Limb (tissue), 2 donors: ENCODE results near the gene ODR4.
A peak's percentile ranks its signal among the peaks of the same experiment; 100 is the strongest.
"Not testable (repeated sequence)": the region's sequence is repeated elsewhere in the genome, so short reads cannot be mapped to it uniquely, and the experiment has no call there.

Experiments used
- DNase-seq, 2 donors: peaks; one replicate each; pipeline ENCODE4 v3.0.0-alpha.2; 2016; ENCODE audit errors: extremely low spot score in 2 of 2

ODR4 gene

GRCh38 chr1:186375152-186375928 lies at the start of gene ODR4, which contains the start of gene TPR:
TSS of gene ODR4 (plus strand) at chr1:186375838. CDS start at chr1:186379786, 3,948 bp downstream.
TSS of gene TPR (minus strand) at chr1:186375253. CDS start at chr1:186375028, 225 bp downstream.
- DNase-seq = peak; percentile 98 to 99

DNA sequence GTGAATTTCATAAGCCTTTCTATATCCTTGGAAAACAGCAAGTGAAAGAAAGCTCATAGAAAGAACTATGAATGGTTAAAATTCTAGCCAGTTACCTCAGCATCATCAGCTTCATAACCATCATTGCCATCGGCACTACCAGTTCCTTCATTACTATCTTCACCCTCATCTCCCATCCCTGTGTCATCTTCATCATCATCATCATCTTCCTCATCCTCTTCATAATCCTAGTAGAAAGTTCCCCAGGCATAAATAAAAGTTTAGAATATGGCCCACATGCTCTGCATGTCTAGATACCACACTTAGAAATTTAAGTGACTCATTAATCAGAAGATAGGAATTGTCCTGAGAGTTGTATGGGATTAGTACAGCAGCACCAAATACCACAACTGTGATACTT lies 49.6 kb upstream of the ODR4 start:
- DNase-seq = no peak

- no peak for DNase-seq
Observed at GRCh38 chr1:186327331-186327730, 48.3 kb upstream of the ODR4 start.

DNA sequence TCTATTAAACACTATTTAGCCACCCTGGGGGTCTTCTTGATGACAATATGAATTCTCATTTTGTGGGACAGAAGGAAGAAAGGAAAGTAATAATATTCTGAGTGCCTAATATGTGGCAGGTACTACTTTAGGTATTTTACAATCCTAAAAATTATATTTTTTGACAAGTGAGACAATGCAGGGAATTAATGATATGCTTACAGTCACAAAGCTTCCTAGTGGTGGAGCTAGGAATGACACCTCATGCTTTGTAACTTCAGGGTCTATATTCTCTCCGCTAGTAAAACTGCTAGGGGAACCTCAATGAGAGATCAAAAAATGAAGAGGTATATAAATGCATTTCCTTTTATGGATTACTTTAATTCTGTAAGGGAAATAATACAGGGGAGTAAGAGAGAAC lies 44.9 kb upstream of the ODR4 start:
- no peak for DNase-seq

DNA sequence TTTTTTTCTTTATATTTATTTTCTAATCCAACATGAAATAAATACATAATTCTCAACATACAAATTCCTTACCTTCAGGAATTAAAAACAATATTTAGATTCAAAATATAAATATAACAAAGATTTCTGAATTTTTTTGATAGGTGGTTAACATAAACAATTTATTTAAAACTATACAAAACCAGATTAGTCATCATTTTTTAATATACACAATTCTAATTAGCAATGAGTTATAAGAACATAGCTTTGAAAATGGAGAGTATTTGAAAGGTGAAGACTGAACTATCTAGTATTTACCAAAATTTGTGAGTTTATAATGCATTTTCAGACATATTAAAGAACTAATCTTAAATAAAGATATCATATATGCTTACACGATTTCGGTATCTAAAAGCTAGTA lies 38.1 kb upstream of the ODR4 start:
- DNase-seq = no peak

DNA sequence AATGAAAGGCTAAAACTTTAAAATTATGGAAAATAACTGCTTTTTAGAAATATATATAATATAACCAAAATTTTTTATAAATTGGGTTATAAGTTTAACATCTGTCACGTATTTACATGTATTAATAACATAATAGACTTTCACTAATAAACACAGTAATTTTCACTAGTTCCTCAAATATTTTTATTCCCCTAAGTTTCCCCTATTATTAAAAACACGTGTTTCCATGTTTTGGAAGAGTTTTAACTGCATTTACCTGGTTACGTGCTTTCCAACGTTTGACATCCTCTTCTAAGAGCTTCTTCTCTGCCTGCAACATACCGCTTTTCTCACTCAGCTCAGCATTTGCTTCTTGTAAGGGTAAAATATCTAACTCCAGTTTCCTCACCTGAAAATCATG lies 34.9 kb upstream of the ODR4 start:
- no peak for DNase-seq

DNA sequence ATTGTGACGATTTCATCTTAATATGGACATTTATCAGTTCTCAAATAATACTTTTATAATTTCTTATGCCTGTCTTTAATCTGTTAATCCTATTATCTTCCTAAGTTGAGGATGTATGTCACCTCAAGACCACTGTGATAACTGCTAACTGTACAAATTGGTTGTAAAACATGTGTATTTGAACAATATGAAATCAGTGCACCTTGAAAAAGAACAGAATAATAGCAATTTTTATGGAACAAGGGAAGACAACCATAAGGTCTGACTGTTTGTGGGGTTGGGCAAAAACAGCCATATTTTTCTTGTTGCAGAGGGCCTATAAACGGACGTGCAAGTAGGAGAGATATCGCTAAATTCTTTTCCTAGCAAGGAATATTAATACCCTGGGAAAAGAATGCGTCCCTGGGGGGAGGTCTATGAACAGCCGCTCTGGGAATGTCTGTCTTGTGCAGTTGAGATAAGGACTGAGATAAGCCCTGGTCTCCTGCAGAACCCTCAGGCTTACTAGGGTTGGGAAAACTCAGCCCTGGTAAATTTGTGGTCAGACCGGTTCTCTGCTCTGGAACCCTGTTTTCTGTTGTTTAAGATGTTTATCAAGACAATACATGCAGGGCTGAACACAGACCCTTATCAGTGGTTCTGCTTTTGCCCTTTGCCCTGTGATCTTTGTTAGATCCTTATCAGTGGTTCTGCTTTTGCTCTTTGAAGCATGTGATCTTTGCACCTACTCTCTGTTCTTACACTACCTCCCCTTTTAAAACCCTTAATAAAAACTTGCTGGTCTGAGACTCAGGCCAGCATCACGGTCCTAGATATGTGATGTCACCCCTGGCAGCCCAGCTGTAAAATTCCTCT lies 27.6 kb upstream of the ODR4 start:
- not testable (repeated sequence) for DNase-seq

DNA sequence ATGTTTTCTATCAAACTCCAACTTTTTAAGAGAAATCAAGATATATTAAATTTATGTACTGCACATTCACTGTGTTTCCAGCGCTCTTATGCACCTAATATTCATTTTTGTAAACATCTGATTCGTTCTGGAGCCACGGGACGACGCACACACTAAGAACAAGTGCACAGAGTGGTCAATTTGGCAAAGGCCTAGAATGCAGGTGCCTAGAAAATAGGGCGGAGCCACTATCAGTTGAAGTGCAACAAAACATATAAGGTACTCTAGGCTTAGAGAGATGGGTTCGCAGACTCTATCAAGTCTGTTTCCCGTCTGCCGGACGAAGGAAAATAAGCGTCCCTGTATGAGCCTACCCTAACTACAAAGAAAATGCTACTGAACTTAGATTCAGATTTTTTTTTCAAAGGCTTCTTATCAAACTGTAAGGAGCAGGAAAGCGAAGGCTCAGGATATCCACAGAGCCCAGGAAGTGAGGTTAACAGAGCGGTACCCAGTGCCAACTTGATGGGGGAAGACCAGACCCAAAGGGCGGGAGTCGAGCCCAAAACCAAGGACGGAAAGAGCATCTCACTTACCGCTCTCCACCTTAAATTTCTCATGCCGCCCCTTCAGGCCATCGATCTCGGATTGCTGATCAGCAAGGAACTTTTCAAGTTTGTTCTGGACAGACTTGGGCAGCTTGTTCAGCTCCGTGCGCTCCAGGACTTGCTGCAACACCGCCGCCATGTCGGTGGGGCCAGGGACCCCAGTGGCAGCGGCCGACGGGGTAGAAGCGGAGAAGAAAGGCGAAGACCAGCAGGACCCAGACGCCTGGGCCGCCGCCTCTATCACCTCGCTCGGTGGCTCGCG lies 1.1 kb upstream of the ODR4 start:
- DNase-seq = peak; percentile 1 to 29

GRCh38 chr1:186375929-186376319 lies 286 bp downstream of the ODR4 start:
- no peak for DNase-seq

DNA sequence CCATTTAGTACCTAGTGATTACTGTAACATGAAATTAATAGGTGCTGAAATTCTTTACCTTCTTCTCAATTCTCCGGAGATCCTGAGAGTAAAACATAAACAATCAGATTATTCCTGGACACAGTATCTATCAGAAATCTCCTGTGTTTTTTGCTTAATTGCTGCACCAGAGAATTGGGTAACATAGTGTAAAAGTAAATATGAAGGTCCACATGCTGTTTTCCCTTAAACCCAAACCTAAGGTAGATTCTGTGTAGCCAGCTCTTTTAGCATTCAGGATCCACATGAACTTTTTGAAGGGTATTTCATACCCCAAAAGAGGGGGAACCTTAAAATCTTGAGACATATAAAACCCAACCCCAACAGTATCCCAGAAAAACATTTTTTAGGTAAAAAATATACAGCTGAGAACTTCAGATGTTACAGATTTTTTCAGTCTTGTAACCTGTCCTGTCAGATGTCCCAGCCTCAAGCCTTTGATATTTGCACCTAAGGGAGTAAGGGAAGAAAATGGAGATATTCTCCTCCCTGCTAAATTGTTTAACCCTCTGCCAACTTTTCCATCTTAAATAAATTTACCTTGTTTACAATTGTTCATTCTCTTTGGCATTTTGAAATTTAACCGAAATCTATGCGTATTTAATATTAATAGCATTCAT lies 11.2 kb downstream of the ODR4 start:
- no peak for DNase-seq

DNA sequence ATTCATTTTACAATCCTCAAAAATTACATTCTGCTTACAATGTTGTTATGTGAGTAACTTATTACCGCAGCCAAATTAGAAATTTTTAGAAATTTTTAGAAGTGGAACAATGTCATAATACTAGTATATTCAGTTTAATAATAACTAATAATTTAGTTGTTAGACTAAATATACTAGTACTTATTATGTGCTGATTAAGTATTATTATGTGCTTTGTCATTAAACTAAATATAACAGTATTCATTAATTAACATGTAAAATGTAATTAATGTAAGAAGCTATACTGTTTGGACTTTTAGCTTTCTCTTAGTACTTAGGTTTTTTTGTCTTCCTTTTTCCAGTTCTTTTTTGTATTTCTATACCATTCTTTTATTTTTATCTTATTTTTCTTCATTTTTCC lies 15.3 kb downstream of the ODR4 start:
- no peak for DNase-seq

GRCh38 chr1:186391841-186392240 lies 16.2 kb downstream of the ODR4 start:
- no peak for DNase-seq

GRCh38 chr1:186392711-186393110 lies 17.1 kb downstream of the ODR4 start:
- not testable (repeated sequence) for DNase-seq

DNA sequence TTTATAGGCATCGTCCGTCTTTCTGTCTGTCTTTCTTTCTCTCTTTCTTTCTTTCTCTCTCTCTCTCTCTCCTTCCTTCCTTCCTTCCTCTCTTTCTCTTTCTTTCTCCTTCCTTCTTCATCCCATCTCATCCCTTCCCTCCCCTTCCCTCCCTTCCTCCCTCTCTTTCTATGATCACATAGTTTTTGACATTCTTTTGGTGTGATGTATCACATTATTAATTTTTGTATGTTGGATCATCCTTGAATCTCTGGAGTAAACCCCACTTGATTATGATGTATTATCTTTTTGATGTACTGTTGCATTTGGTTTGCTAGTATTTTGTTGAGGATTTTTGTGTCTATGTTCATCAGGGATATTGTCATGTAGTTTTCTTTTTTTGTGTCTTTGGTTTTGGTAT lies 25.8 kb downstream of the ODR4 start:
- DNase-seq = not testable (repeated sequence)

GRCh38 chr1:186403632-186404031 lies 28.0 kb downstream of the ODR4 start:
- DNase-seq = no peak

DNA sequence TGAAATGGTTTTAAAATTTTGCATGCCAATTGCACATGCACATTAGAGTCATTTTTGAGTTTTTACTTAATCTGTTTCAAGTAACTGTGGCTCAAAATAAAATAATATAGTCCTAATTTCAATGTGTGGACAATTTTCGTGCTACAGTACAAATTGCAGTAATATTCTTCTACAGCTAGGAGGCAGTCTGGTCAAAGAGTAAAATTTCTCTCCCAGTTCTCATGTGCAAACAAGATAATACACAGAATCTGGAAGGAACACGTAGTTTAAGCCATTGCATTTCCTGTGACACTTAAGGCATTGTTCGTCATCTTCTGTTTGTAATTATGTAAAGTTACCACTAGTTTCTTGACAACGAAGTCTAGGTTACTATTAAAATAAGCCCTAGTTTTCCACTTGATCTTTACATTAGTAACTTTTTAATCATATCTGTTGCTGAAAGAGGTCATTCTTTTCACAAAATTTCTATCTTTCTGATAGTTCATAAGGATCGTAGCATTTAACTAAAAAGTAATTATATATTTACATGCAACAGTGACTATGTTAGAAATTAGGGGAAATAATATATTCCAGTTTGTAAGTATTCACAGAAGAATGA lies 28.9 kb downstream of the ODR4 start:
- DNase-seq = peak in 1 of 2 donors; percentile 40

DNA sequence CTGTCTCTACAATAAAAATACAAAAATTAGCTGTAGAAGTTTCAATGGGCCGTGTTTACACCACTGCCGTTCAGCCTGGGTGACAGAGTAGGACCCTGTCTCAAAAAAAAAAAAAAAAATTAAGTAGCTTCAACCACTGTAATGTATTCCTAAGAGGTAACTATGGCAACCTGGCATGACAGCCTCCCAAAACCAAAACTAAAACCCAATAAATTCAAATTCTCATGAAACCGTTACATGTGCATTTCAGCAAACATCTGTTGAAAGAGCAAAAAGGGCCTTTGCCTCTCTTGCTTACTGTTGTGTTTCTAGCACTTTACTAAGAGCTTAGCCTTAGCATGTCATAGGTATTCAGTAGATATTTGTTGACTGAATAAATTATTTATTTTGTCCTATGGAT lies 33.5 kb downstream of the ODR4 start:
- no peak for DNase-seq

DNA sequence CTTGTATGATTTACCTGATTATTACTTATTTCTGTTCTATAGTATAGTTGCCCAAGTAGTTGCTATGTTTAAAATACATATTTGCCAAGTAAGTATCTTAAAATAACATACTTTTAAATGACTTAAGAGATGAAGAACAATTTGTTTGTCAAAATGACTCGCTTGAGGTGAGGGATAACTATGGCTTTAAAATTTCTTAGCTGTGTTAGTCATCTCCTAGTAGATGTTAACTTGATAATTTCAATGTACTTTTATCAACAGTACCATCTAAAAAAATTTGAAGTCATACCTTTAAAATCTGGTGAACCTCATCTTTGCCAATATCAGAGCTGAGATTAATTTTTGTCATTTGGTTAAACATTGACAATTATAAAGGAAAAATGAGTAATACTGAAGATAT lies 37.7 kb downstream of the ODR4 start:
- no peak for DNase-seq

DNA sequence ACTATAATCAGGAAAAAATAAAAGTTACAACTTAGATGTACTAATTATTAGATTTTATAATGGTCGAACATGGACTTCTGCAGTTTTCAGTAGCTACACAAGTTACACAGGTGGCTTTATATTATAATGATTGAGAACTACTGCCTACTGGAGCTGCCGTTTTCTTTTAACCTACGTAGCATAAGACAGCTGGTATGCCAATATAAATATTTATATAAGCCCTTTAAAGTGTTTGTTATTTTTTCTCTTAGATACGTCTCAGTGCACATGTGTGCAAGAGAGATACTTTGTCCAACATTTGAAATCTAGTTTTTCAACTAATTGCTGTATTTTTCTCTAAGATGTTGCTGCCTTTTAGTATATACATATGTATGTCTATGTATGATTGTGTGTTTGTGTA lies 42.9 kb downstream of the ODR4 start:
- DNase-seq = no peak

- DNase-seq = no peak
Observed at GRCh38 chr1:186420311-186420710, 44.7 kb downstream of the ODR4 start.

DNA sequence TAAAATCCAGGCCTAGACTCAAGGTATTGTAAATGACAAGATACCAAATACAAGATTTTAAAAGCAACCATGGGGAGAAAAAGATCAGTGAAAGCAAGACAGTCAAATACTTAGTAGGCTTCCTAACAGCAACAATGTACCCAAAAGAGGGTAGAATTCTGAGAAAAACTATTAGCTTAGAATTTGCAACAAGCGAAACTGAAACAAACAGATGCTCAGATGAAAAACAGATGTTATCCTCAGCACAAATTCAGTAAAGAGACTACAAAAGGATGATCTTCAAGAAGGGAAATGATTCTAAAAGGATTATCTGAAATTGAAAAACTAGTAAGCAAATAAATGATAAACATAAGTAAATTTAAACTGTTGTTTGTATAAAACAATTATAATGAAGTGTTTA lies 45.3 kb downstream of the ODR4 start:
- peak in 1 of 2 donors; percentile 45 for DNase-seq
